MCF 10A (cell line): ENCODE measurements around the gene PRODH. TPM values are rescaled to one million over a fixed set of nuclear protein-coding genes. Genes with fewer than 3 reads are reported as not detected.
"Not testable (repeated sequence)": the region's sequence is repeated elsewhere in the genome, so short reads cannot be mapped to it uniquely, and the experiment has no call there.

Experiments
- BruUV-seq: library from RNA; stranded (reverse); fragments of 400-500 nt; replicated peaks from 2 replicates; lab custom pipeline; 2021; lab: Mats Ljungman, UMichigan
- CTCF ChIA-PET: fragments of 300-600 bp; sonication (Branson Sonifier 250); formaldehyde crosslinking; extraction: SDS; loops from one replicate; lab custom pipeline; 2021; ENCODE audit warnings: antibody characterized with exemption, inconsistent platforms; lab: Yijun Ruan, JAX
- POLR2A ChIA-PET: fragments of 300-600, 350-650 bp; sonication (Branson Sonifier 250); formaldehyde crosslinking; extraction: SDS; loops from one replicate; lab custom pipeline; 2020; ENCODE audit warnings: antibody characterized with exemption, inconsistent platforms; lab: Yijun Ruan, JAX
- DNase-seq: peaks from one replicate; pipeline ENCODE4 v3.0.0-alpha.2; 2018; ENCODE audit not compliant: unreplicated experiment
- H3K27ac Mint-ChIP-seq: one replicate; pipeline ENCODE4 v1.8.0; 2022; ENCODE audit warnings: mild to moderate bottlenecking, low read depth, mixed read lengths; ENCODE audit not compliant: unreplicated experiment
- H3K27me3 Mint-ChIP-seq: one replicate; pipeline ENCODE4 v1.8.0; 2022; ENCODE audit warnings: mixed read lengths; ENCODE audit not compliant: insufficient read depth, unreplicated experiment
- H3K36me3 Mint-ChIP-seq: one replicate; pipeline ENCODE4 v1.8.0; 2022; ENCODE audit warnings: mild to moderate bottlenecking, moderate library complexity, mixed read lengths; ENCODE audit not compliant: insufficient read depth, unreplicated experiment
- H3K4me1 Mint-ChIP-seq: one replicate; pipeline ENCODE4 v1.8.0; 2022; ENCODE audit warnings: mixed read lengths; ENCODE audit not compliant: insufficient read depth, unreplicated experiment
- H3K4me3 Mint-ChIP-seq: one replicate; pipeline ENCODE4 v1.8.0; 2022; ENCODE audit warnings: mild to moderate bottlenecking, moderate library complexity, mixed read lengths; ENCODE audit not compliant: unreplicated experiment
- H3K9me3 Mint-ChIP-seq: one replicate; pipeline ENCODE4 v1.8.0; 2022; ENCODE audit warnings: mixed read lengths; ENCODE audit not compliant: unreplicated experiment
- intact Hi-C: fragments of 100-400 bp; cut with micrococcal nuclease; formaldehyde crosslinking; loops from 2 replicates; pipeline ENCODE4 v1.14.1; 2022
- total RNA-seq: library from RNA; stranded (reverse); gene quantifications from 2 replicates; pipeline ENCODE4 v1.2.3, GENCODE V29; 2022
- TF ChIP-seq, protein P1 (sequence below): fragments of 200-600 bp; IDR thresholded peaks from one replicate; pipeline ENCODE4 v1.8.0; 2022; ENCODE audit warnings: antibody characterized with exemption, mild to moderate bottlenecking; ENCODE audit not compliant: unreplicated experiment

The PRODH gene
- total RNA-seq, 1 experiment from 2014 or later: 8.4 TPM

DNA sequence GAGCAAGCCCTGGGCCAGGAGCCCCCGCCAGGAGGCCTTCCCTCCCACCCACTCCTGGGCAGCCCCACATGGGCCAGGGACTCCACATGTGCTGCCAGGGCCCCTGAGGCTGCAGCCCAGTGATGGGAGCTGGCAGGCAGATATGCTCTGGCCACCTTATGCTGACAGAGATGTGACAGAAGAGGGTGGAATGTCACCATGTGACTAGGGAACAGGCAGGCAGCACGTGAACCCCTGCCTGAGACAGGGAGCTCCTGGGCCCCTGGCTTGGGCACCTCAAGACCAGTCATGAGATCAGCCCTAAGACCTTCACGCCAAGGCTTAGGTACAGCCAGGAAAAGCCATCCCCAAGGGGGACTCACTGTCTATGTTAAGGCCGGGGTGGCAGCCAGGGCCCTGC lies 9.1 kb downstream of the PRODH start:
- intact Hi-C loops: no loop called here
- BruUV-seq: no TSS peak
- H3K27ac Mint-ChIP-seq: no peak overlapping the region
- no peaks in the 10 kb centered on the region for H3K27me3 Mint-ChIP-seq
- TF ChIP-seq, protein P1, sequence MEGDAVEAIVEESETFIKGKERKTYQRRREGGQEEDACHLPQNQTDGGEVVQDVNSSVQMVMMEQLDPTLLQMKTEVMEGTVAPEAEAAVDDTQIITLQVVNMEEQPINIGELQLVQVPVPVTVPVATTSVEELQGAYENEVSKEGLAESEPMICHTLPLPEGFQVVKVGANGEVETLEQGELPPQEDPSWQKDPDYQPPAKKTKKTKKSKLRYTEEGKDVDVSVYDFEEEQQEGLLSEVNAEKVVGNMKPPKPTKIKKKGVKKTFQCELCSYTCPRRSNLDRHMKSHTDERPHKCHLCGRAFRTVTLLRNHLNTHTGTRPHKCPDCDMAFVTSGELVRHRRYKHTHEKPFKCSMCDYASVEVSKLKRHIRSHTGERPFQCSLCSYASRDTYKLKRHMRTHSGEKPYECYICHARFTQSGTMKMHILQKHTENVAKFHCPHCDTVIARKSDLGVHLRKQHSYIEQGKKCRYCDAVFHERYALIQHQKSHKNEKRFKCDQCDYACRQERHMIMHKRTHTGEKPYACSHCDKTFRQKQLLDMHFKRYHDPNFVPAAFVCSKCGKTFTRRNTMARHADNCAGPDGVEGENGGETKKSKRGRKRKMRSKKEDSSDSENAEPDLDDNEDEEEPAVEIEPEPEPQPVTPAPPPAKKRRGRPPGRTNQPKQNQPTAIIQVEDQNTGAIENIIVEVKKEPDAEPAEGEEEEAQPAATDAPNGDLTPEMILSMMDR: no peak
- DNase-seq: no peak
- H3K4me1 Mint-ChIP-seq: no peaks in the 10 kb centered on the region
- H3K36me3 Mint-ChIP-seq: no peaks in the 10 kb centered on the region
- H3K9me3 Mint-ChIP-seq: no peaks in the 10 kb centered on the region
- ChIA-PET CTCF (no interaction called here), POLR2A (interaction anchor here (0.6 kb wide), 1 partner anchor 18 kb away, joined by 3 read pairs; no protein-coding TSS in a partner anchor)
- no peak overlapping the region for H3K4me3 Mint-ChIP-seq

DNA sequence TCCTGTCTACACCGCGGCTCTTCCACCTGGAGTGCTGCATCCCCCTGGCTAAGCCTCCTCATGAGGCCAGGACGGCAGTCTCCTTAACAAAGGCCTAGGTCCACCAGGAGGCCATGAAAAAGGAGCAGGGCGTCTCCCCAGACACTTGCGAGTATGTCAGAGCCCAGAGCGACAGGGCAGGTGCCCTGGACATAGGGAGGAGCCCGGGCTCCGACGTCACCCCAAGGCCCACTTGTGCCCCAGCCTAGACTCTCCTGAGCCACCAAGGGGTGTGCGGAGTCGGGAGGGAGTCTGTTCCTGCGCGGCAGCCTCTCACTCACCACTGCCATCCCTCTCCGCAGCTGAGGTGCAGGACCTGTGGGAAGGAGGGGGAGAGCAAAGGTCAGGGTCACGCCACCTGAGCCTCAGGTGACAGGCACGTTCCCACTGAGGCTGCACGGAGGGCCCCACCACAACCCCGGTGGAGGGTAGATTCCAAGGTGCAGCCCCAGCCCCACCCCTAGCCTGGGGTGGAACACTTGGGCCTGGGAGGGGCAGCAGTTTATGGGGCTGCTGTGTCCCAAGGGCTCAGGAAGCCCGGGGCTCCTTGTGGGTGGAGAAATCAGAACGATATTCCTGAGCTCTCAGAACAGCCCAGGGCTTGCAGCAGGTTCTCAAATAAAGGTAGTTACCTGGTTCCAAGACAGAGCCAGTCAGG lies 10.6 kb downstream of the PRODH start:
- H3K27me3 Mint-ChIP-seq: no peaks in the 10 kb centered on the region

DNA sequence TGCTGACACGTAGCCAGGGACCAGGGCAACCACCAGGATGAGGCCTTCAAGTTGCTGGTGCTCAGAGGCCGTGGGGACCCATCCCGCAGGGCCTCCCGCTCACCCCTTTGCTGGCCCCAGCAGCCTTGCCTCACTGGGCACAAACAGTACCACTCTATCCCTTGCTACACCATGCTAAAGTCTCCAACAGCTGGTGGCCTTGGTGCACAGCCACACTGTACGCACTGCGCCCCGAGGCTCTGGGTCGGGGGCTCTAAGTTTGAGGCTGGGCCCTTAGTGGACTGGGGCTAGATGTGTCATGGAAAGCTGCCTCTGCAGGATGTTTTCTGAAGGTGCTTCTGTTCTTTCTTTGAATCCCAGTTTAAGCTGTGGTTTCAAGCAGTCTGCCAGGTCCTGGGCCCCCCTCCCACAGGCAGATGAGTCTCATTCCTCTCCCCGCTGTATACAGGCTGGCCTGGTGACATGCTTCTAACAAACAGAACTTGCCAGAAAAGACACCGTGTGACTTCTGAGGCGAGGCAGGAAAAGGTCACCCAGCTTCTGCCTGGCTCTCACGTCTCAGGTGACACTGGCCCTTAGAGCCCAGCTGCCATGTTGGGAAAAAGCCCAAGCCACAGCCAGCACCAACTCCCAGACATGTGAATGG lies 15.7 kb downstream of the PRODH start:
- H3K9me3 Mint-ChIP-seq, BruUV-seq, H3K4me3 Mint-ChIP-seq, H3K4me1 Mint-ChIP-seq, DNase-seq, H3K27ac Mint-ChIP-seq, H3K27me3 Mint-ChIP-seq, H3K36me3 Mint-ChIP-seq, CTCF ChIA-PET, intact Hi-C loops, POLR2A ChIA-PET: not testable (repeated sequence)

More for the DNA sequence above, 10.6 kb downstream of the PRODH start:
- CTCF ChIA-PET: interaction anchor here (1.0 kb wide), 1 partner anchor 17 kb away, joined by 5 read pairs; no protein-coding TSS in a partner anchor
- no peak overlapping the region for H3K27ac Mint-ChIP-seq
- no peaks in the 10 kb centered on the region for H3K4me1 Mint-ChIP-seq
- TF ChIP-seq, protein P1: no peak
- DNase-seq: no peak
- intact Hi-C loops: no loop called here
- H3K36me3 Mint-ChIP-seq: no peaks in the 10 kb centered on the region
- POLR2A ChIA-PET: no interaction called here
- no peaks in the 10 kb centered on the region for H3K9me3 Mint-ChIP-seq
- no TSS peak for BruUV-seq
- H3K4me3 Mint-ChIP-seq: no peak overlapping the region

DNA sequence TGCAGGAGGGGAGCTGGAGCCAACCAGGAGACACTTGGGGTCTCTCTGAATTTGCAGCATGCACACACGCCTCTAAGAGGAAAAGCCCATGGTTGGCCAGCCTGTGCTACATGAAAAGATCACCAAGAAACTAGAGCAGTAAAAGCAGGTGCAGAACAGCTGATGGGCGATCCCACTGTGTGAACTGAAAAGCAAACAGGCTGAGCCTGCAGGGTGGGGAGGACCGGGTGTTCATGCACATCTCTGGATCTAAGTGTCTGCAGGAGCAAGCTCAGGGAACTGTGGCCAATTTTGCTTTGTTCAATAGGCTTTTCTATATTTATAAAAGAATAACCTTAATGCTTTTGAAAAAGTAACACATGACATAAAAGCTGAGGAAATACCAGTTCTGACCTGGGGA lies 18.3 kb downstream of the PRODH start:
- H3K27me3 Mint-ChIP-seq, H3K9me3 Mint-ChIP-seq, DNase-seq, H3K36me3 Mint-ChIP-seq, H3K4me1 Mint-ChIP-seq, H3K27ac Mint-ChIP-seq, BruUV-seq, H3K4me3 Mint-ChIP-seq, intact Hi-C loops, POLR2A ChIA-PET, CTCF ChIA-PET: not testable (repeated sequence)

DNA sequence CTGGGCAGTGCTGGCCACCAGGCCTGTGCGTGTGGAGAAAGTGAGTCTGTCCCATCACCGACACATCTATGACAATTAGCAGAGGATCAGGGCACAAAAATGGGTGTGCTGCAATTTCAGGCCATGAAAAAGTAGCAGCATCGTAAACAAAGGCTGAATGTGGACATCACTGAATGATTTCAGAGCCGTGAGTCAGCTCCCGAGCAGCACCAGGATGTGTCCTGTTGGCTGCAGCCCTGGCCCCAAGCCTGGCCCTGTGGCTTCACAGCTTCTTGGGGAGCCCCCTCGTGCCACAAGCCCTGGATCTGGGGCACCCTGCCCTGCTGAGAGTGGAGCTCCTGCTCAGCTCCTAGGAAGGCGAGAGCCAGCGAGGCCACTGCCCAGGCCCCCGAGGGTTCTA lies 20.5 kb downstream of the PRODH start:
- POLR2A ChIA-PET: interaction anchor here (0.6 kb wide), 1 partner anchor 938 kb away, joined by 3 read pairs; no protein-coding TSS in a partner anchor
- H3K4me1 Mint-ChIP-seq, H3K27me3 Mint-ChIP-seq, BruUV-seq, H3K27ac Mint-ChIP-seq, DNase-seq, H3K4me3 Mint-ChIP-seq, H3K36me3 Mint-ChIP-seq, H3K9me3 Mint-ChIP-seq, intact Hi-C loops: not testable (repeated sequence)
- CTCF ChIA-PET: interaction anchor here (0.6 kb wide), 1 partner anchor 8 kb away, joined by 3 read pairs; no protein-coding TSS in a partner anchor

DNA sequence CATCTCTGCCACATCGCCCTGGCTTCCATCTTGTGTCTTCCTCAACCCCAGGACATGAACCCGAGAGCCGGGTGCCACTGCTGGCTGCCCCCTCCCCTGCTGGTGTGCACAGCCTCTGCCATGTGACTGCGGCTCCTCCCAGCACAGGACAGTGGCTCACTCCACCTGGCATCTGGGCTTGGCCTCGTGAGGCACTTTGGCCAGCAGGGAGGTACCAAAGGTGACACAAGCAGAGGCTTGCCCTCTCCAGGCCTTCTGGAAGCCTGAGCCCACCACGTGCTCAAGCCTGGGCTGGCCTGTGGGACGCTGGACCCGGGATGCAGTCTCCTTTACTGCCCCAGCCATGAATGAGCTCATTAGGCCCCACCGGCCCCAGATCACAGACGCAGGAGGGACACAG lies 21.5 kb downstream of the PRODH start:
- H3K9me3 Mint-ChIP-seq, BruUV-seq, H3K27ac Mint-ChIP-seq, H3K4me1 Mint-ChIP-seq, H3K27me3 Mint-ChIP-seq, intact Hi-C loops, H3K36me3 Mint-ChIP-seq, POLR2A ChIA-PET, H3K4me3 Mint-ChIP-seq, DNase-seq: not testable (repeated sequence)
- CTCF ChIA-PET: interaction anchor here (0.7 kb wide), 1 partner anchor 16 kb away, joined by 3 read pairs; no protein-coding TSS in a partner anchor

DNA sequence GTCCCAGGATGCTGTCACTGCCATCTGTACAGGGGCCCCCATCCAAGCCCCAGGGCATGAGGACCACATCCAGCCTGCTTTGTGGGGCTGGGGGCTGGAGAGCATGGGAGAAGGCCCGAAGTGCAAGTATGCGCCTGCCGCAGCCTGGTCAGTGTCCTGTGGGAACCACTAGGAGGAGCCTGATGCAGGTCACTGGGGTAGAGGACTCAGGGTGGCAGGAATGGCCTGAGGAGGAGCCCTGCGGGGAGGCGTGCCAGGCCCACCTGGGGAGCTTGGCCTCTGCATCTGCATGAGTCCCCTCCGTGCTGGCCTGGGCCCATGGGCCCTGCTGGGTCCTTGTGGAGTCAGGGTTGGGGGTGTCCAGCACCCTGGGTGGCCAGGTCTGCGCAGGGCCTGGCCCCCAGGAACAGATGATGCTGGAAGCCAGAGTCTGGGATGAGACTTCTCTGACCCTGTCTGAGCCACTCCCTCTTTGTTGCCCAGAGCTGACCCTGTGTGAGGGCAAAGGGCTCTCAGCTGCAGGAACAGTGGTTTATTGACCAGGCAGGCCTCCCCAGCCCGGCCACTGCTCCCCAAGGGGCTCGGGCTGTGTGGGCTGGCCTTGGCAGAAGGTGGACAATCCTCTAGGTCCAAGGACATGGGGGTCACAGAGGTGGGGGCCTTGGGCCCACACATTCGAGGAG lies 23.7 kb downstream of the PRODH start:
- H3K36me3 Mint-ChIP-seq, intact Hi-C loops, H3K9me3 Mint-ChIP-seq, H3K27me3 Mint-ChIP-seq, DNase-seq, POLR2A ChIA-PET, H3K4me1 Mint-ChIP-seq, H3K4me3 Mint-ChIP-seq, H3K27ac Mint-ChIP-seq, BruUV-seq: not testable (repeated sequence)
- CTCF ChIA-PET: interaction anchor here (1.0 kb wide), 1 partner anchor 19 kb away, joined by 5 read pairs; no protein-coding TSS in a partner anchor
